ENCODE measurements around the gene NSMCE1.
"Not testable (repeated sequence)": the region's sequence is repeated elsewhere in the genome, so short reads cannot be mapped to it uniquely, and the experiment has no call there.

The NSMCE1 gene

GRCh38 chr16:27275394-27275793 lies 6.8 kb upstream of the NSMCE1 start:
- no peak for TF ChIP-seq CTCF (conservative IDR thresholded peaks at IDR 0.05; ENCODE audit: low read depth, low read length)
- DNase-seq (ENCODE audit: low read depth): no peak
- H3K4me3 ChIP-seq (ENCODE audit: low read length): no peak overlapping the region

GRCh38 chr16:27274424-27274874 lies 5.9 kb upstream of the NSMCE1 start:
- not testable (repeated sequence) for H3K4me3 ChIP-seq (ENCODE audit: low read length); DNase-seq (ENCODE audit: low read depth)

- no peak for DNase-seq (ENCODE audit: low read depth)
- H3K4me3 ChIP-seq (ENCODE audit: low read length): no peak overlapping the region
- no peak for TF ChIP-seq CTCF (conservative IDR thresholded peaks at IDR 0.05; ENCODE audit: low read depth, low read length)
Measured at GRCh38 chr16:27273670-27274423, 5.3 kb upstream of the NSMCE1 start.

- no peak overlapping the region for H3K4me3 ChIP-seq (ENCODE audit: low read length)
- no peak for TF ChIP-seq CTCF (conservative IDR thresholded peaks at IDR 0.05; ENCODE audit: low read depth, low read length)
- no peak for DNase-seq (ENCODE audit: low read depth)
Measured at GRCh38 chr16:27273330-27273669, 4.7 kb upstream of the NSMCE1 start.

- DNase-seq (ENCODE audit: low read depth); H3K4me3 ChIP-seq (ENCODE audit: low read length): not testable (repeated sequence)
Measured at GRCh38 chr16:27272697-27273096, 4.1 kb upstream of the NSMCE1 start.

GRCh38 chr16:27272076-27272475 lies 3.5 kb upstream of the NSMCE1 start:
- no peak overlapping the region for H3K4me3 ChIP-seq (ENCODE audit: low read length)
- TF ChIP-seq CTCF (conservative IDR thresholded peaks at IDR 0.05; ENCODE audit: low read depth, low read length): no peak
- no peak for DNase-seq (ENCODE audit: low read depth)

GRCh38 chr16:27270349-27270748 lies 1.8 kb upstream of the NSMCE1 start:
- no peak for TF ChIP-seq CTCF (conservative IDR thresholded peaks at IDR 0.05; ENCODE audit: low read depth, low read length)
- no peak overlapping the region for H3K4me3 ChIP-seq (ENCODE audit: low read length)
- DNase-seq (ENCODE audit: low read depth): no peak

GRCh38 chr16:27269300-27270150 lies 953 bp upstream of the NSMCE1 start:
- H3K4me3 ChIP-seq (ENCODE audit: low read length): peak overlapping the region; percentile 92
- DNase-seq (ENCODE audit: low read depth): no peak
- TF ChIP-seq CTCF (conservative IDR thresholded peaks at IDR 0.05; ENCODE audit: low read depth, low read length): no peak

Data from retinal pigment epithelial cell (primary cell).